Lower leg skin (tissue), 4 donors: ENCODE results near the gene GTF3C4. TPM values are rescaled to one million over a fixed set of nuclear protein-coding genes. Genes with fewer than 3 reads are reported as not detected.

Experiments used
- DNase-seq, 2 donors: peaks; one replicate each; pipeline ENCODE4 v3.0.0-alpha.2; 2019; ENCODE audit warnings: low spot score in 2 of 2
- H3K4me3 ChIP-seq: fragments of 200-600 bp; sonication (generic); 2 replicates; pipeline ENCODE4 v1.5.1; 2017; ENCODE audit warnings: mild to moderate bottlenecking, low read depth; ENCODE audit not compliant: poor library complexity, severe bottlenecking
- CTCF ChIP-seq, 3 donors: fragments of 450-650 bp; IDR thresholded peaks; one replicate each; pipeline ENCODE4 v1.5.1; 2016; ENCODE audit warnings: antibody characterized with exemption in 3 of 3, mild to moderate bottlenecking in 3 of 3, moderate library complexity in 2 of 3
- POLR2A ChIP-seq, 2 donors: fragments of 450-650 bp; IDR thresholded peaks; one replicate each; pipeline ENCODE4 v1.6.1; 2016 to 2017; ENCODE audit warnings: antibody characterized with exemption in 2 of 2, mild to moderate bottlenecking in 1 of 2, moderate library complexity in 1 of 2
- WGBS, 2 donors: methylation state at CpG; one replicate each; pipeline ENCODE4 v1.1.5; 2018; 5-methylcytosine and 5-hydroxymethylcytosine counted together
- intact Hi-C: fragments of 100-400 bp; cut with DNase I; formaldehyde crosslinking; loops from one replicate; pipeline ENCODE4 v1.15.0; 2023; ENCODE audit warnings: low total_unique reads
- total RNA-seq, 4 donors: library from RNA; depleted of rRNA; stranded (reverse); fragments of >200 nt; gene quantifications; one replicate each; pipeline ENCODE4 v1.1.0, GENCODE V29; 2016

Gene GTF3C4
- total RNA-seq, 4 donors from 2014 or later, result 18.7 to 23.4 (median 20.5) TPM

- no peak overlapping the region for H3K4me3 ChIP-seq
- DNase-seq, result peak in 1 of 2 donors; percentile 26
- no peak for TF ChIP-seq POLR2A (IDR thresholded peaks at IDR 0.05)
- no peak for TF ChIP-seq CTCF (IDR thresholded peaks at IDR 0.05)
- WGBS, 2 donors, result 49 to 59% methylated on average over 16 of the region's 16 CpGs
- intact Hi-C loops, result no loop called here
Observed at GRCh38 chr9:132730054-132731033, 60.1 kb downstream of the GTF3C4 start.

GRCh38 chr9:132731230-132731629, 61.0 kb downstream of the GTF3C4 start:
- TF ChIP-seq POLR2A (IDR thresholded peaks at IDR 0.05) (no peak), CTCF (IDR thresholded peaks at IDR 0.05) (no peak)
- no peak overlapping the region for H3K4me3 ChIP-seq
- peak in 1 of 2 donors; percentile 41 for DNase-seq
- WGBS, 2 donors, result 40 to 57% methylated on average over 3 of the region's 3 CpGs
- intact Hi-C loops, result no loop called here

GRCh38 chr9:132732326-132733259, 62.3 kb downstream of the GTF3C4 start:
- TF ChIP-seq POLR2A (IDR thresholded peaks at IDR 0.05), result no peak
- TF ChIP-seq CTCF (IDR thresholded peaks at IDR 0.05), result no peak
- WGBS, 2 donors, result 47 to 52% methylated on average over 17 of the region's 17 CpGs
- H3K4me3 ChIP-seq, result no peak overlapping the region
- intact Hi-C loops, result no loop called here
- DNase-seq, result no peak

- intact Hi-C loops, result no loop called here
- no peak for DNase-seq
- TF ChIP-seq POLR2A (IDR thresholded peaks at IDR 0.05) (no peak), CTCF (IDR thresholded peaks at IDR 0.05) (no peak)
- 50 to 53% methylated on average over 22 of the region's 22 CpGs for WGBS, 2 donors
- no peak overlapping the region for H3K4me3 ChIP-seq
Observed at GRCh38 chr9:132733260-132733815, 63.1 kb downstream of the GTF3C4 start.

GRCh38 chr9:132739710-132740310, 69.5 kb downstream of the GTF3C4 start:
- WGBS, 2 donors, result 93 to 99% methylated on average over 9 of the region's 9 CpGs
- H3K4me3 ChIP-seq, result no peak overlapping the region
- no peak for TF ChIP-seq CTCF (IDR thresholded peaks at IDR 0.05)
- no peak for TF ChIP-seq POLR2A (IDR thresholded peaks at IDR 0.05)
- intact Hi-C loops, result no loop called here
- no peak for DNase-seq
